NCI-H187 treated with DMSO at 0.1 percent for 48 hours (cell line): ENCODE measurements around the gene AGBL4.
"Not testable (repeated sequence)": the region's sequence is repeated elsewhere in the genome, so short reads cannot be mapped to it uniquely, and the experiment has no call there.

Experiments
- DNase-seq: peaks from one replicate; lab custom pipeline; 2025; lab: John Stamatoyannopoulos, UW

Gene AGBL4

DNA sequence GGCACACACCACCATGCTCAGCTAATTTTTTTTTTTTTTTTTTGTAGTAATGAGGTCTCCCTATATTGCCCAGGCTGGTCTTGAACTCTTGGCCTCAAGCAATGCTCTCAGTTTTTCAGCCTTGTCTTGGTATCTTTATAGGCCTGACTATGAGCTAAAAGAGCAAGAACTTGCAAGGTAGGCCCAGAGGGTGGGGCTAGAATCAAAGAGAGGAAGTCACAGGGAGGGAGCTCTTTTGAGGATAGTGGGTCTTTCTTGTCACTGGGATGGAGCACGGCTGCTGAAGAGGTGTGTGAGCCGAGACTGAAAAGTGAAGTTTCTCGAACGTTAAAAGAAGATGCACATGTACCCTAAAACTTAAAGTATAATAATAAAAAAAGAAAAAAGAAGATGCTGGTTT lies 987.1 kb downstream of the AGBL4 start:
- no peak for DNase-seq

DNA sequence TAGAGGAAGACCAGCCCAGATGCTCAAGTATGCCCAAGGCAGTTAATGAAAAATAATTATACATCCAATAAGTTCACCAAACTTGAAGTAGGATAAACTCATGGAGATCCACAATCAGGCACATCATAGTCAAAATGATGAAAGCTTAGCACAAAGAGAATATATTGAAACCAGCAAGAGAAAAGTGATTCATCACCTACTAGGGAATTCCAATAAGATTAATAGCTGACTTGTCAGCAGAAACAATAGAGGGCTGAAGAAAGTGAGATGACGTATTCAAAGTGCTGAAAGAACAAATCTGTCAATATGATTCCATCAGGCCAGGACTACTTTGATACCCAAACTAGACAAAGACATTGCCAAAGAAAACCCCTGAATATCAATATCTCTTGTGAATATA lies 995.4 kb downstream of the AGBL4 start:
- no peak for DNase-seq

DNA sequence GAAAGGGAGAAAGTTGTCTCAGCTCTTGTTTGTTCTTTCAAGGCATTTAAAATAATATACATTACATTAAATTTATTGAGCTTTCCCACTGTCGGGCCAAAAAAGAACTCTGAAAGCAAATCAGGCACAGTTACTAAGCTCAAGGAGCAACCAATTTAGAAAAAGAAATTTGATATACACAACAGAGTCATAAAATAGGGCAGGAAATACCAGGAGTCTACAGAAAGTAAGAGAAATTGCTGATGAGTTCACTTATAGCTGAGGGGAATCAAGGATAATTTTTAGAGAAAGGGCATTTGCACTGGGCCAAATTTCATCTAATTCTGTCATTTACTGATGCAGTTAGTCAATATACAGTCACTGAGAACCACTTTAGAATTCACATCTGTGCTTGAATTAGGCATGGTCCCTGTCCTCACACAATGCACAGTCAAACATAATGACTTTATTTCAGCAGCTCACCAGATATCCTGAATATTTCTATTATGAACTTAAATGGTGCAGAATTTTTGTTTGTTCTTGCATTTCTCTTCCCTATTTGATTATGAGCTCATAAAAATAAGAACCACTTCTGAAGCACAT lies 997.4 kb downstream of the AGBL4 start:
- DNase-seq, result no peak

DNA sequence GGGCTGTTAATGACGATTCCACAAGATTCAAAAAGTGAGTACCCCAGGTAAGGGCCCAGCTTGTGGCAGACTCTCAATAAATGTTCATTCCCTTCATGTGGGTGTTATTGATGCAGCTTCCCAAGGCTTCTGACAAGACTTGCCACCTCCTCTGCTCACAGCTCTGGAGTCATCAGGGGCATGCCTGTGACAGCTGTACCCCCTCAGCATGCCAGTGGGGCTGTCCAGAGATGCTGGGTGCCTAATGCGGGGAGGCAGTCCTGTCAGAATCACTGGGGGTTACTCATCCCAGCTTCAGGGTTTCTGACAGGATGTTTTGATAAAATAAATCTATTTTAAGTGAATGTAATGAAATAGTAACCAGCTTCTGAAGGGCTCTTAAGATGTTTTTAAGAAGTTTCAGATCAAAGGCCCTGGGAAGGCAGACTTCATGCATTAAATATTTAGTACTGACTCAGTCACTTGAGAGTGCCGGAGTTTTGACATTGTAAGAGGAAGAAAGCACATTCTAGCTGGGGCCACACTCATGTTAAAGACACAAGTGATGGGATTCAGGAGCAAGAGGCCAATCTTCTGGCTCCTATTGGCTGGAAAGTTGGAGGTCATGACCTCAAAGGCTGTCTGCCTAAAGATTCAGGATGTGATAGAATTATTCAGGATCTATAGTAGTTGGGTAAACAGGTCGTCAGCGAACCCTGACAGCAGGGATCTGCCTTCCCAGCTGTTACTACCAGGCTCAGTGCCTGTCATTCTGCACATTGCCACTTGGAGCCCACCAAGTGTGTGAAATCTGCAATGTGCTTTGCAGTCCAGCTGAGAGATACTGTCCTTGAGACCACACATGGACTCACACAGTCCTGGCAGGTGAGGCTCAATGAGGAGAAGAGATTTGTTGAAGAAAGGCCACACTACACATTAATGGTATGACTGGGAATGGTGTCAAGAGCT lies 1007.5 kb downstream of the AGBL4 start:
- no peak for DNase-seq

DNA sequence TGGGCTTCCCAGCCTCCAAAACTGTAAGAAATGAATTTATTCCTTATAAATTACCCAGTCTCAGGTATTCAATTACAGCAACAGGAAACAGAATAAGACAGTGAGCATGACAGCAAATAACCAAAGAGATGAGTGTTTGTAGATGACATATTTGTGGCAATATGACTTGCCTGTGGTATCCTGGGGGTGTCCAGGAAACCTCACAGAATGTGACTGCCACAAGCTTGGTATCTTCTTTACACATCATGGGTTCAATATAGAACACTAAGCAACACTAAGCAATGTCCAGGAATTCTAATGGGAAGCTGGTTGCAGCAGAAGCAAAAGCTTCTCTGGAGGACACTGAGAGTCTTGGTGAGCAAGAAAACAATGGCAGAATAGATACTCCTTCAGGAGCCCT lies 1010.7 kb downstream of the AGBL4 start:
- no peak for DNase-seq

DNA sequence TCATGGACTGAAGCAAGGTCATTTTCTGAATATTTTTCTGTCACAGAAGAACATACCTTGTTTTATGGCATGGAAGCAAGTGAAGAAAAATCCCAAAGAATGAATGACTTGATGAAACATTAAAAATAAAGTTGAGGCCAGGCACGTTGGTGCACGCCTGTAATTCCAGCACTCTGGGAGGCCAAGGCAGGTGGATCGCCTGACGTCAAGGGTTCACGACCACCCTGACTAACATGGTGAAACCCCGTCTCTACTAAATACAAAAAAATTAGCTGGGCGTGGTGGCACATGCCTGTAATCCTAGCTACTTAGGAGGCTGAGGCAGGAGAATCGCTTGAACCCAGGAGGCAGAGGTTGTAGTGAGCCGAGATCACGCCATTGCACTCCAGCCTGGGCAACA lies 1020.8 kb downstream of the AGBL4 start:
- not testable (repeated sequence) for DNase-seq

DNA sequence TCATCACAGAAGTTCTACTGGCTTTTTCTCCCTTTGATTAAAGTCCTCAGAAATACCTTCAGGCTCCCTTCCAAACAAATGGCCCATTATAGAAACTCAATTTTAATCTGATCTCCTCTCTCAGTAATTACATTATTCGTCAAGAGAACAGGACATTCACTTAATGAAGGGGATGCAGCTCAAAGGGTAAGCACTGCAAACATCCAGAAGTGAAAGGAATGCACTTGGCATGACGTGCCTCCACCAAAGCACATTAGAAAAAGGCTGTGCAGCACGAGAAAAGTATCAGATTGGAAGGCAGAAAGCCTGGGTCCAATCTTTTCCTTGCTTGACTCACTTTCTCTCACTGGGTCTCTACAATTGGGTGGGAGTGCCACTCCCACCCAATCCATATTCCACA lies 1024.4 kb downstream of the AGBL4 start:
- no peak for DNase-seq

DNA sequence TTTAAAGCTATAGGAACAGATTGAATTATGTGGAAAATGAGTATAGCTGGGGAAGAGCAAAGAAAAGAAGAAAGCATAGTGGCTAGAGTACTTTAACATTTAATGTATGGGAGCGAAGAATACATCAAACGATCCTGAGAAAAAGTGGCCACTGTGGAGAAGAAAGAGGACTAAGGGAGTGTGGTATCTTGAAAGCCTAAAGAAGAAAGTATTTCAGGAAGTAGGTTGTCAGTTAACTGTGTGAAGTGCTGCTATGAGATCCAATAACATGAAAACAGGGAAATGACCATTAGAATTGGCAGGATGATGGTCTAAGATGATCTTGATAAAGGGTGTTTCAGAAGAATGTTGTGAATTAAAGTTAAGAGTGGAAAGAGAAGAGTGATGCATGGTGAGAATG lies 1027.4 kb downstream of the AGBL4 start:
- DNase-seq, result no peak

DNA sequence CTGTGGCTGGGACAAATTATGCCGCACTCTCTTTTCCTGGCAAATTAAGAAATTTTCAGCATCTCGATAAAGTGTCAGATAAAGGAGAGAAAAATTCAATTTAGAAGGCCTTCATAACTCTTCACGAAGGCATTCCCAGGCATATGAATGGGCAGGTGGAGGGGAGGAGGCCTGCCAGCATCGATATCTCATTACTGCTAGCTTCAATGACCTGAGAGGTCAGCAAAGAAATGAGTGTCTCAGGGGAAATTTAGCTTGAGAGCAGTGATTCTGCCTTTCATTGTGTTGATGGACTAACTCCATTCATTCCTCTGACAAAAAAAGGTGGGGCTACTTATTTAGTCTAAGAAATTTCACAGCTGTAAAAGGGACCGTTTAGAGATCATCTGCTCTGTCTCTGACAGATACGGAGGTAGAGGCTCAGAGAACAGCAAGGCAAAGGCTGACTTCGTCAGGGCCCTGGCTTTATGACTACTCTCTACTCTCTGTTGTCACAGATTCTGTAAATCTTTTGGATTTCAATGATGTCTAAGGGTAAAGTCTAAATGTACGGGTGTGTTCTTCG lies 1035.0 kb downstream of the AGBL4 start:
- no peak for DNase-seq

DNA sequence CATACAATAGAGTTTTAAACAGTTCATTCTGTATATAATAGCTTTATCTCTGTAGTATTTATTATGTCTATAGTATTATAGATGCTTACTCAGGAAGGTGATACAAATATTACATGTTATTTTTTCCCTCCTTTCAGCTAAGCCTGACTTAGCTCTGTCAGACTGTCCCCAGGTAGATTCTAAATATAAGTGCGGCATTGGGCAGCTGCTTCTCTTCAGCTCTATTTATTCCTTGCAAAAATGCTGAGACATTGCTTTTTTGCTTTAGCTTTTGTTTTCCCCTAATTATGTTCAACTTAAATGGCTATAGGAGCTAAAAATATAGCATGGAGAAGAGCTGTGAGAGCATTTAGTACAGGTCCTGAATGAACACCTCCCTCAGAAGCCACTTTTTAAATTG lies 1043.8 kb downstream of the AGBL4 start:
- no peak for DNase-seq

DNA sequence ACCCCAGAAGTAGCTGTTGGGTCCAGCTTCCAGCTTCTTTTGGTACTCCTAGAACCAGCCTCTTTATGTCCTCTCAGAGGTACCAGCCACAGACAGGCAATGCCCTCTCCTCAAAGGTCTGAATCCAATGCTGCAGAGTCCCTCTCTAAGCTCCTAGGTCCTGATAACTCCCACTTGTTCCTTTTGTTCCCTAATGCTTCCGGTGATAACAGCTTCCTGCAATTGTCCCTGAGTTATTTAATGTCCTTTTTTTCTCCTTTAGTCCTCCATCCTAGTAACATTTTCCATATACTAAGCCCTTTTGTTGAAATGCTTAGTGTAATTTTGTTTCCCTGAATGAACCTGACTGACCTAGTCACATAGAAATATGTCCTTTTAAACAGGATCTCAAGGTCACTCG lies 1045.3 kb downstream of the AGBL4 start:
- no peak for DNase-seq

DNA sequence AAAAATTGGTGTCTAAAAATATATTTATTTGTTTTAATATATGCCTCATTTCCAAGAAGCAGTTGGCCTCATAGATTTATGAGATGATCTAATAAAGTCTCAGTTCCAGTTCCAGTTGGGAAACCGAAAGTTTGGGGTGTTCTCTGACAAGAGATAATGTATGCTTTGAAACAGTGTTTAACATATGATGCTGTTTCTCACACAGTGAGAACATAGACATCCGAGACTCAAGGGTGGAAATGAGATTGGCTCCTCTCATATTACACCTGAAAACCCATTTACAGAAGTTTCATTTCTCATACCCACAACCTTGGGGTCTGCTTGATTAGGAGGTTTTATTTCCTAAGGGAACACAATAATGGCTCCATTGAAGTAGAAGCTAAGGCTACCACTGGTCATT lies 1046.5 kb downstream of the AGBL4 start:
- no peak for DNase-seq

DNA sequence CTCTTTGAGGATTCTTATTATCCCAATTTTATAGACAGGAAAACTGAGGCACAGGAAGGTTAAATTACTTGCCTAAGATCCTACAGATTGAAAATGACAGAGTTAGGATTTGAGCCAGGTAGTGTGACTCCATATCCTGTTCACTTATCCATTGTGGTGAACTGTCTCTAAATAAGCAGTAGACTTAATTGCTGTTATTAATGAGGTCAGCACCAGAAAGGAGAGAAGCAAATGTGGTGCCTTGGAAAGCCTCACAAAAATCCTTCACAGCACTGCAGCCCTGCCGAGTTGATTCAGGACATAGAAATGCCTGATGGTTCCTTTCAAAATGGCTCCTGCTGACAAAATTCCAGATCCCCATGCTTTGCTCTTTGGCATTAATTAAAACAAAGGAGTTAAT lies 1053.8 kb downstream of the AGBL4 start:
- DNase-seq, result no peak

DNA sequence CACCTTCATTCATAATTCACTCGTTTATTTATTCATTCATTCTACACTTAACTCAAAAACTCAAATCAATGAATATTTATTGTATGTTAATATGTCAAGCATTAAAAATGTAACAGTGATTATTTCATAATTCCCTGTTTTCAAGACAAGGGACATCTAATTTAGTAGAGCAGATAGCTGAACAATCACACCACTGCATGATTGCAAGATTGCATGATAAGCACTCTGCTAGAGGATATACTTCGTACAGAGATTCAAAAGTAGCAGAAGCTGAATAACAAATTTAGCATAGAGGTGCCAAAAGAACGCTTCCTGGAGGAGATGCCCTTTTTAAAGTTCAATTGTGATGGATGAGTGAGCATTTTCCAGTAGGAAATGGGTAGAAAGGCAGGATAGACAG lies 1056.4 kb downstream of the AGBL4 start:
- DNase-seq, result no peak

DNA sequence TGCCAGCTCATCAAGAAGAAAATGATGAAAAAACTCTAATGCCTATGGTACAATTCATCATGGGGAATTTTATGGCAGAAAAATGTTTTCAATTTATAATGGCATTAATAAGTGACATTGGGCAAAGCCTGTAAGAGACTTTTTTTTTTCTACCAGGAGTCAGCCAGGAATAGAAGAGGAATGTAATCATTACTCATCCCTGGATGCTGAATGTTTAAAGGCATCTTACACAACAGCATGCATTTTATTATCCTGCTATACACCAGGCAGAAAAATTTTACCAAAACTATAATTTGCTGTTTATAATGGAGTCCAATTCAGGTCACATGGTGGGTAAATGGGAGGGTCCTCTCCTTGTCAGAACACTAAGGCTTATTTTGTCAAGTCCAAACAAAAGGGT lies 1057.2 kb downstream of the AGBL4 start:
- DNase-seq, result no peak

DNA sequence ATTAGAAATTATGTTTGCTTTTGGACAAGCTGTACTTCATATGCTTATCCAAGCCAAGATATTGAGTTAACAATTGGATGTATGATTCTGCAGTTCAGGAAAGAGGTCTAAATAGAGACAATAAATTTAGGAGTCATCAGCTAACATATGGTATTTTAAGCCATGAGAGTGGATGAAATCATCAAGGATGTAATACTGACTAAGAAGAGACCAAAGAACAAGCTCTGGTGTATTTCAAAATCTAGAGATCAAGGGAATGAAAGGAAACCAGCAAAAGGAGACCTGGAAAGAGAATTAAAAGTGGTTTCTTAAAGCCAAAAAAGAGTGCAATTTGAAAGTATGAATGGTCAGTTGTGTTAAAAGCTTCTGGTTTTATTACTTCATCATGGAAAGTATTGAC lies 1063.4 kb downstream of the AGBL4 start:
- no peak for DNase-seq

DNA sequence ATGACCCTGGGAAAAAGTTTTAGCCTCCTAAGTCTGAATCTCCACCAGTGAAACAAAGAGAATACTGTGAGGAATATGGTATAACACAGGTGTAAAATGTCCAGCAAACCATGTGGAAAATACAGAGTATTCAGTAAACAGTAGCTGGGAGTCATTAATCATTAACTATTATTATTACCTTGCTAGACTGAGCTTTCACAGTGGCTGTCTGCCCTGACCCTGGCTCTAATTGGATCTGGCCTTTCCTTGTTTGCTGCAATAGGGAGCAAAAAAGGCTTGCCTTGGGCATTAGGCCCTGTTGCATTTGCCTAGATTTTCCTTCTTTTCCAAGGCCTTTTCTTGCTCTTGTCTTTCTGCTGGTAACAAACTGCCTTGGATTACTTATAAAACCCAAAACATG lies 1068.0 kb downstream of the AGBL4 start:
- no peak for DNase-seq

DNA sequence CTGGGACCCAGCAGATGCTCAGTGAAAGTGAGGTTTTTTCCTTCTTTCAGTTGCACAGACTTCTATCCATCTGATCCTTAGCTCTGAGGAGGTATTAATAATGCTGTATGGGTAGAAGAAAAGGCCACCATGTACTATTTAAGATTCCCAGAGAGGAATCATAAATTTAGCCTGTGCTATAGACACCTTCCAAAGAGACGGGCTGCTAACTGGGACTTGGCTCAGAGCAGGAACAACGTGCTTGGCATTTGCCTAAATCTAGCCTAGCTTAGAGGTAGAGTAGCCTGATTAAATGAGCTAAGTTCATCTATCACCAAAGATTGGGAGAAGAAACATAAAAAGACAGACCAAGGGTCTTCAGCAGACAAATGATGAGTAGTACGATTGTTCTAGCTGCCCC lies 1070.1 kb downstream of the AGBL4 start:
- no peak for DNase-seq

DNA sequence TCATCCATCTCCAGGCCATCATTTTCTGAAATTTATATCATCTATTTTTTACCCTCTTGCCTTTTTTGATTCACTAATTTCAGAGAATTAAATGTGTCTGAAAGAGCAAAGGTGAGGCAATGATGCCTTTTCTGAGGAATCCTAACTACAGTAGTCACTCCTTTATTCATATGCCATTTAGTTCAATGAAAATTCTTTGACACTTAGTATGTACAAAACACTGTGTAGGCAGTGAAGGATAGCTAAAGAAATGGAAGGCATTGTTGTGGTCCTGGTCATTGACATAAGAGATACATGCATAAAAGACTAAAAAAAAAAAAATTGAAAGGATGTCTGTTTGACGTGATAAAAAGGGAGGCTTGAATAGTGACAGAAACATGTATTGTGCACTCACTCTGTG lies 1075.2 kb downstream of the AGBL4 start:
- no peak for DNase-seq

DNA sequence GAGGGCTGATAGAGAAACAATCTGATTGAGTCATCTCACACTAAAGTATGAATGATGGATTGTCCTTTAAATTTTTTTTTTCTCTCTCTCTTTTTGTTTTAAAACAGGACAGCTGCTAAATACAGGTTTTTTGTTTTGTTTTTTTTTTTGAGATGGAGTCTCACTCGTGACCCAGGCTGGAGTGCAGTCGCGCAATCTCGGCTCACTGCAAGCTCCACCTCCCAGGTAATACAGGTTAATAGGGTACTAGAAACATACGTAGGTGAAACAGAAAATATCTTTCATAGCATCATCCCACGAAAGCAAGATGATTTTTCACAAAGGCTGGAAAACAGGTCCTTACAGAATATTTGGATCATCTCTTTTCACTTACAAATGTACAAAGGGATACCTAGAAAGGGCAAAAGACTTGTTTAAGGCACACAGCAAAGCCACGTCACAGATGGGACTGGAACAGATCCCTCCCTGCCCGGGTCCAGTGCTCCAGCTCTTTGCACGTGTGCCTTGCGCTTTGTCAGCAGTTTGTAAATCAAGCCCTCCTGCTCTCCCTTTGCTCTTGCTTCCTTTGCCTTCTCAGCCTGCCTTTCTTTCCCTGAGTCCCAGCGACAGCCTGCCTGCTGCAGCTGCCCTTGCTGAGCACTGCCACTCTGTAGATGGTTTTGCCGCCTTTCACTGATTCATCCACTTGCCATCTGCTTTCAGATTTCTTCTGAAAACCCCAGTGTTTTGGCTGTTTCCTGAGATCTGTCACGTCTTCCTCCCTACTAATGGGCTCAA lies 1075.8 kb downstream of the AGBL4 start:
- DNase-seq, result no peak

DNA sequence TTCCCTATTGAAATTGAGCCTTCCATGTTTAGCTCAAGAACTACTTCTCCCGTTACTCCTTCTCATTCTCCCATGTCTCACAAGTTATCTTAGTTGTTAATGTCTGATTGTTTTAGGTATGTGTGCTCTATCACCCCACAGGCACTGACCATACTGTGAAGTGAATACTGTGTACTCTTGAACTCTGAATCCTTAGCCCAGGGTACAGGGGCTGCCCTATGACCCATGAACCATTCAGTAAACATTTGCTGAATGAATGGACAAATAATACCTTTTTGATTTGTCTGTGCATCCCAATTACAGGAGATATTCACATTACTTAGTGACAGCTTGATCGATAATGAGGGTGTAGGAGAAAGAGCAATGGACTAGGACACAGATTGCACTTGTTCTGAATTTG lies 1077.7 kb downstream of the AGBL4 start:
- DNase-seq, result no peak

DNA sequence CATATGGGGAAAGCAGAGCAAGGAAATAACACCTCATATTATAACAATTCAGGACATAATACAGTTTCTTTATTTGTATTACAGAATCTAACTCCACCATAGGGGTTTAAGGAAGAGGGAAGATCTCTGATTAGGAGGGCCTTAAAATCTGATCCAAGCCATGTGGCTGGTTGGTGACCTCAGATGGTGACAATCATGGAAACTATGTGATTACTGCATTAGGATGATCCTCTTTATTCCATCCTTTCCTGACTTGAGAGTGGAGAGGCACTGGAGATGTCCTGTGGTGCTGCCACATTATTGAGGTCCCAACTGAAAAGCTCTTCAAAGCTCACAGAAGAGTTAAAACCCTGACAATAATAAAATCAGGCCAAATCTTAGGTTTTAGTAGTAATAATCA lies 1078.9 kb downstream of the AGBL4 start:
- DNase-seq, result no peak

DNA sequence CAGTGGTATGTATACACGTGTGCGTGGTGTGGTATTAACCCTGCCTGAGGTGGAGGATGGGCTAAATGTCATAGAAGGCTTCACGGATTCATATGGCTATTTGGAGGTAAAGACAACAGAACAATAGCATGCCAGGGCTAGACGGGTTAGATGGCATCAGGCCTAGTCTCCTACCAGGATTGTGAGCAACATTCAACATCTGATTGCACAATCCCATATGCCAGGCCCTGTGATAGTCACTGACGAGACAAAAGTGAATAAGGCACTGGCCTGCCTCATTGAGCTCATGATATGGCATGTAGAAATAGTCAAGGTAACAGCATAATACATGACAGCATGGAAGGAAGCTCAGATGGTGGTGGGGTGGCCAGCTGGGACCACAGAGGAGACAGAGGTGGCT lies 1079.9 kb downstream of the AGBL4 start:
- no peak for DNase-seq
